ENCODE results near the gene BCAS3.

BCAS3 gene

GRCh38 chr17:61158376-61158775 is 480.7 kb downstream of the BCAS3 start:
- no peak for DNase-seq (ENCODE audit: insufficient read length, low spot score)
- no peak for FAIRE-seq
- no peak for TF ChIP-seq POLR2AphosphoS5 (IDR thresholded peaks at IDR 0.05; ENCODE audit: low read depth, low read length)
- TF ChIP-seq POLR2A (IDR thresholded peaks at IDR 0.05; ENCODE audit: low read depth, low read length), result no peak
- TF ChIP-seq SPI1 (IDR thresholded peaks at IDR 0.05; ENCODE audit: low read depth, low read length), result no peak
- no peak for TF ChIP-seq POU2F2 (IDR thresholded peaks at IDR 0.05; ENCODE audit: low read depth, low read length)
- TF ChIP-seq PAX5 (IDR thresholded peaks at IDR 0.05; ENCODE audit: insufficient read depth, low read length, severe bottlenecking), result no peak
- no peak for TF ChIP-seq TAF1 (IDR thresholded peaks at IDR 0.05; ENCODE audit: low read depth, low read length)

GRCh38 chr17:61159221-61159814 is 481.7 kb downstream of the BCAS3 start:
- TF ChIP-seq POLR2AphosphoS5 (IDR thresholded peaks at IDR 0.05; ENCODE audit: low read depth, low read length), result no peak
- TF ChIP-seq SPI1 (IDR thresholded peaks at IDR 0.05; ENCODE audit: low read depth, low read length), result peak; percentile 95
- TF ChIP-seq POU2F2 (IDR thresholded peaks at IDR 0.05; ENCODE audit: low read depth, low read length), result no peak
- no peak for TF ChIP-seq TAF1 (IDR thresholded peaks at IDR 0.05; ENCODE audit: low read depth, low read length)
- TF ChIP-seq POLR2A (IDR thresholded peaks at IDR 0.05; ENCODE audit: low read depth, low read length), result no peak
- FAIRE-seq (peak; percentile 33), DNase-seq (ENCODE audit: insufficient read length, low spot score) (no peak)

GRCh38 chr17:61160204-61160603 is 482.6 kb downstream of the BCAS3 start:
- no peak for TF ChIP-seq POLR2AphosphoS5 (IDR thresholded peaks at IDR 0.05; ENCODE audit: low read depth, low read length)
- no peak for TF ChIP-seq SPI1 (IDR thresholded peaks at IDR 0.05; ENCODE audit: low read depth, low read length)
- no peak for TF ChIP-seq TAF1 (IDR thresholded peaks at IDR 0.05; ENCODE audit: low read depth, low read length)
- no peak for TF ChIP-seq POLR2A (IDR thresholded peaks at IDR 0.05; ENCODE audit: low read depth, low read length)
- no peak for TF ChIP-seq PAX5 (IDR thresholded peaks at IDR 0.05; ENCODE audit: insufficient read depth, low read length, severe bottlenecking)
- FAIRE-seq, result no peak
- DNase-seq (ENCODE audit: insufficient read length, low spot score), result no peak

GRCh38 chr17:61160789-61161445 is 483.3 kb downstream of the BCAS3 start:
- DNase-seq (ENCODE audit: insufficient read length, low spot score) (no peak), FAIRE-seq (no peak)
- no peak for TF ChIP-seq POU2F2 (IDR thresholded peaks at IDR 0.05; ENCODE audit: low read depth, low read length)
- no peak for TF ChIP-seq TAF1 (IDR thresholded peaks at IDR 0.05; ENCODE audit: low read depth, low read length)
- no peak for TF ChIP-seq SPI1 (IDR thresholded peaks at IDR 0.05; ENCODE audit: low read depth, low read length)
- TF ChIP-seq POLR2AphosphoS5 (IDR thresholded peaks at IDR 0.05; ENCODE audit: low read depth, low read length), result no peak
- TF ChIP-seq PAX5 (IDR thresholded peaks at IDR 0.05; ENCODE audit: insufficient read depth, low read length, severe bottlenecking), result no peak
- TF ChIP-seq POLR2A (IDR thresholded peaks at IDR 0.05; ENCODE audit: low read depth, low read length), result no peak

- no peak for TF ChIP-seq TAF1 (IDR thresholded peaks at IDR 0.05; ENCODE audit: low read depth, low read length)
- TF ChIP-seq POLR2AphosphoS5 (IDR thresholded peaks at IDR 0.05; ENCODE audit: low read depth, low read length), result no peak
- no peak for TF ChIP-seq SPI1 (IDR thresholded peaks at IDR 0.05; ENCODE audit: low read depth, low read length)
- no peak for TF ChIP-seq PAX5 (IDR thresholded peaks at IDR 0.05; ENCODE audit: insufficient read depth, low read length, severe bottlenecking)
- TF ChIP-seq POLR2A (IDR thresholded peaks at IDR 0.05; ENCODE audit: low read depth, low read length), result no peak
- no peak for TF ChIP-seq POU2F2 (IDR thresholded peaks at IDR 0.05; ENCODE audit: low read depth, low read length)
- no peak for FAIRE-seq
- DNase-seq (ENCODE audit: insufficient read length, low spot score), result no peak
These were observed 484.0 kb downstream of the BCAS3 start for GRCh38 chr17:61161615-61162134.

- FAIRE-seq, result peak; percentile 55
- no peak for DNase-seq (ENCODE audit: insufficient read length, low spot score)
- TF ChIP-seq POLR2A (IDR thresholded peaks at IDR 0.05; ENCODE audit: low read depth, low read length) (no peak), POLR2AphosphoS5 (IDR thresholded peaks at IDR 0.05; ENCODE audit: low read depth, low read length) (no peak)
These were observed 486.9 kb downstream of the BCAS3 start for GRCh38 chr17:61164517-61164916.

- TF ChIP-seq POU2F2 (IDR thresholded peaks at IDR 0.05; ENCODE audit: low read depth, low read length) (no peak), SPI1 (IDR thresholded peaks at IDR 0.05; ENCODE audit: low read depth, low read length) (no peak), POLR2A (IDR thresholded peaks at IDR 0.05; ENCODE audit: low read depth, low read length) (no peak), PAX5 (IDR thresholded peaks at IDR 0.05; ENCODE audit: insufficient read depth, low read length, severe bottlenecking) (no peak), TAF1 (IDR thresholded peaks at IDR 0.05; ENCODE audit: low read depth, low read length) (no peak), POLR2AphosphoS5 (IDR thresholded peaks at IDR 0.05; ENCODE audit: low read depth, low read length) (no peak)
- DNase-seq (ENCODE audit: insufficient read length, low spot score), result no peak
- FAIRE-seq, result no peak
These were observed 489.4 kb downstream of the BCAS3 start for GRCh38 chr17:61167075-61167474.

GRCh38 chr17:61168506-61168905 is 490.9 kb downstream of the BCAS3 start:
- no peak for DNase-seq (ENCODE audit: insufficient read length, low spot score)
- FAIRE-seq, result no peak
- TF ChIP-seq POU2F2 (IDR thresholded peaks at IDR 0.05; ENCODE audit: low read depth, low read length) (no peak), POLR2A (IDR thresholded peaks at IDR 0.05; ENCODE audit: low read depth, low read length) (no peak), TAF1 (IDR thresholded peaks at IDR 0.05; ENCODE audit: low read depth, low read length) (no peak), SPI1 (IDR thresholded peaks at IDR 0.05; ENCODE audit: low read depth, low read length) (no peak), POLR2AphosphoS5 (IDR thresholded peaks at IDR 0.05; ENCODE audit: low read depth, low read length) (no peak), PAX5 (IDR thresholded peaks at IDR 0.05; ENCODE audit: insufficient read depth, low read length, severe bottlenecking) (no peak)

- DNase-seq (ENCODE audit: insufficient read length, low spot score), result no peak
- TF ChIP-seq POLR2A (IDR thresholded peaks at IDR 0.05; ENCODE audit: low read depth, low read length) (no peak), SPI1 (IDR thresholded peaks at IDR 0.05; ENCODE audit: low read depth, low read length) (no peak), PAX5 (IDR thresholded peaks at IDR 0.05; ENCODE audit: insufficient read depth, low read length, severe bottlenecking) (no peak), POU2F2 (IDR thresholded peaks at IDR 0.05; ENCODE audit: low read depth, low read length) (no peak), TAF1 (IDR thresholded peaks at IDR 0.05; ENCODE audit: low read depth, low read length) (no peak), POLR2AphosphoS5 (IDR thresholded peaks at IDR 0.05; ENCODE audit: low read depth, low read length) (no peak)
- no peak for FAIRE-seq
These were observed 496.7 kb downstream of the BCAS3 start for GRCh38 chr17:61174310-61174709.
